GM23338 (cell line): ENCODE results near the gene CIC. TPM values are rescaled to one million over a fixed set of nuclear protein-coding genes. Genes with fewer than 3 reads are reported as not detected.

ENCODE experiments used
- ATAC-seq: fragments of 200-7000 bp; cut with Tn5 transposase; 3 replicates; pipeline ENCODE4 v1.9.1; 2020
- DNase-seq: peaks from one replicate; pipeline ENCODE4 v3.0.0-alpha.2; 2015; ENCODE audit warnings: low spot score
- H2AFZ ChIP-seq: fragments of 200-600 bp; sonication (generic); 2 replicates; pipeline ENCODE4 v1.8.0; 2016; ENCODE audit warnings: antibody characterized with exemption, mild to moderate bottlenecking, moderate library complexity
- H3F3A ChIP-seq: fragments of 200-600 bp; sonication (generic); replicated peaks from 2 replicates; pipeline ENCODE4 v1.8.0; 2017; ENCODE audit warnings: antibody characterized with exemption, mixed run types, low read depth
- H3K27ac ChIP-seq: fragments of 200-600 bp; sonication (generic); 2 replicates; pipeline ENCODE4 v1.6.1; 2016; ENCODE audit warnings: low read depth
- H3K27me3 ChIP-seq: fragments of 200-600 bp; sonication (generic); 2 replicates; pipeline ENCODE4 v1.8.0; 2016; ENCODE audit warnings: mild to moderate bottlenecking, mixed run types, moderate library complexity; ENCODE audit not compliant: insufficient read depth
- H3K36me3 ChIP-seq: fragments of 200-600 bp; sonication (generic); 2 replicates; pipeline ENCODE4 v1.8.0; 2016; ENCODE audit warnings: mild to moderate bottlenecking; ENCODE audit not compliant: insufficient read depth
- H3K4me1 ChIP-seq: fragments of 200-600 bp; sonication (generic); 2 replicates; pipeline ENCODE4 v1.8.0; 2016; ENCODE audit warnings: mild to moderate bottlenecking, moderate library complexity; ENCODE audit not compliant: insufficient read depth
- H3K4me2 ChIP-seq: fragments of 200-600 bp; sonication (generic); 2 replicates; pipeline ENCODE4 v1.7.1; 2017; ENCODE audit warnings: mixed run types
- H3K4me3 ChIP-seq: fragments of 200-600 bp; sonication (generic); 2 replicates; pipeline ENCODE4 v1.6.1; 2016; ENCODE audit warnings: mixed run types
- H3K79me2 ChIP-seq: fragments of 200-600 bp; sonication (generic); replicated peaks from 2 replicates; pipeline ENCODE4 v1.8.0; 2017; ENCODE audit warnings: mild to moderate bottlenecking; ENCODE audit not compliant: insufficient read depth
- H3K9me2 ChIP-seq: fragments of 200-600 bp; sonication (generic); 2 replicates; pipeline ENCODE4 v1.8.0; 2017; ENCODE audit not compliant: insufficient read depth
- H4K20me1 ChIP-seq: fragments of 200-600 bp; sonication (generic); replicated peaks from 2 replicates; pipeline ENCODE4 v1.8.0; 2017; ENCODE audit warnings: mild to moderate bottlenecking; ENCODE audit not compliant: insufficient read depth
- H3K27ac Mint-ChIP-seq: 2 replicates; pipeline ENCODE4 v1.8.0; 2020; ENCODE audit warnings: inconsistent platforms, mild to moderate bottlenecking, moderate library complexity, mixed read lengths
- H3K27me3 Mint-ChIP-seq: 3 replicates; pipeline ENCODE4 v1.8.0; 2022; ENCODE audit warnings: low read depth, mild to moderate bottlenecking, moderate library complexity, mixed read lengths, inconsistent platforms; ENCODE audit not compliant: insufficient read depth, poor library complexity
- H3K36me3 Mint-ChIP-seq: 3 replicates; pipeline ENCODE4 v1.8.0; 2021; ENCODE audit warnings: low read depth, mild to moderate bottlenecking, inconsistent platforms, moderate library complexity, mixed read lengths
- H3K4me1 Mint-ChIP-seq: 3 replicates; pipeline ENCODE4 v1.8.0; 2020; ENCODE audit warnings: mild to moderate bottlenecking, inconsistent platforms, mixed read lengths
- H3K4me3 Mint-ChIP-seq: 3 replicates; pipeline ENCODE4 v1.8.0; 2021; ENCODE audit warnings: moderate library complexity, mild to moderate bottlenecking, inconsistent platforms, mixed read lengths
- H3K9me3 Mint-ChIP-seq: 3 replicates; pipeline ENCODE4 v1.8.0; 2020; ENCODE audit warnings: moderate library complexity, mild to moderate bottlenecking, inconsistent platforms, mixed read lengths
- CREB1 ChIP-seq: fragments of 250-450 bp; sonication (Bioruptor Pico); IDR thresholded peaks from 2 replicates; pipeline ENCODE4 v1.5.0; 2020; ENCODE audit warnings: low read depth, mild to moderate bottlenecking, moderate library complexity
- EZH2 ChIP-seq: fragments of 200-600 bp; sonication (generic); IDR thresholded peaks from one replicate; pipeline ENCODE4 v1.8.0; 2017; ENCODE audit warnings: antibody characterized with exemption, mild to moderate bottlenecking, low read depth; ENCODE audit not compliant: unreplicated experiment
- EZH2phosphoT487 ChIP-seq: fragments of 200-600 bp; sonication (generic); IDR thresholded peaks from one replicate; pipeline ENCODE4 v1.8.1; 2018; ENCODE audit warnings: antibody characterized with exemption; ENCODE audit not compliant: unreplicated experiment
- JUNB ChIP-seq: IDR thresholded peaks from one replicate; pipeline ENCODE4 v1.6.1; 2016; ENCODE audit warnings: antibody characterized with exemption; ENCODE audit not compliant: unreplicated experiment
- NANOG ChIP-seq: IDR thresholded peaks from 2 replicates; pipeline ENCODE4 v1.6.1; 2016; ENCODE audit warnings: antibody characterized with exemption, borderline replicate concordance
- POLR2AphosphoS5 ChIP-seq: IDR thresholded peaks from 2 replicates; pipeline ENCODE4 v1.6.1; 2016; ENCODE audit warnings: antibody characterized with exemption, low read depth
- REST ChIP-seq: IDR thresholded peaks from one replicate; pipeline ENCODE4 v1.6.1; 2018; ENCODE audit warnings: antibody characterized with exemption; ENCODE audit not compliant: unreplicated experiment
- STAT1 ChIP-seq: IDR thresholded peaks from one replicate; pipeline ENCODE4 v1.6.1; 2016; ENCODE audit warnings: antibody characterized with exemption; ENCODE audit not compliant: unreplicated experiment
- ZNF114 ChIP-seq: fragments of 250-450 bp; sonication (Bioruptor Pico); IDR thresholded peaks from 2 replicates; pipeline ENCODE4 v1.5.0; 2020; ENCODE audit warnings: mild to moderate bottlenecking, moderate library complexity
- ZNF331 ChIP-seq: fragments of 250-450 bp; sonication (Bioruptor Pico); IDR thresholded peaks from 2 replicates; pipeline ENCODE4 v1.5.0; 2020; ENCODE audit warnings: low read depth, mild to moderate bottlenecking, moderate library complexity
- ZNF462 ChIP-seq: fragments of 250-450 bp; sonication (Bioruptor Pico); IDR thresholded peaks from 2 replicates; pipeline ENCODE4 v1.5.0; 2020; ENCODE audit warnings: mild to moderate bottlenecking, moderate library complexity
- polyA plus RNA-seq: library from polyadenylated mRNA; unstranded; fragments of >200 nt; fragmentation: Nextera tagmentation; extraction: Ambion mirVana; gene quantifications from 2 replicates; pipeline ENCODE4 v1.2.1, GENCODE V29; 2016
- total RNA-seq: library from RNA; depleted of rRNA; stranded (reverse); fragments of >200 nt; shearing (Covaris generic); gene quantifications from 2 replicates; pipeline ENCODE4 v1.2.3, GENCODE V29; 2014
- TF ChIP-seq, protein P1 (sequence below), 2 experiments: fragments of 200-600 bp in 1 of 2; sonication (generic) in 1 of 2; conservative IDR thresholded peaks; 2 replicates each; pipeline versions ENCODE4 v1.5.1 to v1.6.1; 2016 to 2017; ENCODE audit warnings: antibody characterized with exemption in 2 of 2, low read depth in 2 of 2, mild to moderate bottlenecking in 2 of 2, moderate library complexity in 1 of 2
- TF ChIP-seq, protein P2 (sequence below): IDR thresholded peaks from 2 replicates; pipeline ENCODE4 v1.6.1; 2016; ENCODE audit warnings: antibody characterized with exemption

The CIC gene
- total and polyA plus RNA-seq, 2 experiments from 2014 or later: 13.2 to 42.0 TPM

DNA sequence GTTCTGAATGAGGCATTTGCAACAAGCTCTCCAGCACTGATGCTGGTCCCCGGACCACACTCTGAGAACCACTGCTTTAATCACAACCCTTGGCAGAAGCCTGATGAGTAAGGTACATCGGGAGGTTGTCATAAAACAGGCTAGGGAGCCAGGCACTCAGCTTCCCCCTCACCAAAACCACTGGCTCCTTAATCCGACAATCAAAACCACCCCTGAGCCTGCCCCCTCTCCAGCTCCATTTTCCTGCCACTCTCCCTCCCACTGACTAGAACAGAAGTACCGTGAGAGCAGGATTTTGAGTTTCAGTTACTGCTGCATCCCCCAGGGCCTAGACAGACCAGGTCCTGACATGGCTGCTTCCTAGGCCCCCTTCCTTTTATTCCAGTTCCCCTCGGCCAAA, 33.9 kb upstream of the CIC start:
- peaks cover 17% of the 10 kb centered on the region for H3K27me3 Mint-ChIP-seq
- H3K9me2 ChIP-seq: no peaks in the 10 kb centered on the region
- no peak overlapping the region for H3K27ac ChIP-seq
- H3K36me3 ChIP-seq: no peaks in the 10 kb centered on the region; the same call in 1 of the 2 replicates
- DNase-seq: no peak
- no peak overlapping the region for H3K4me3 Mint-ChIP-seq
- H3K4me2 ChIP-seq: no peak overlapping the region
- no peak overlapping the region for H2AFZ ChIP-seq
- peaks cover 23% of the 10 kb centered on the region; the same call in 1 of the 2 replicates for H3F3A ChIP-seq
- peaks cover 73% of the 10 kb centered on the region for H3K36me3 Mint-ChIP-seq
- H3K4me3 ChIP-seq: no peak overlapping the region
- H3K27ac Mint-ChIP-seq: no peak overlapping the region
- peaks cover 25% of the 10 kb centered on the region; the same call in 1 of the 2 replicates for H4K20me1 ChIP-seq
- H3K4me1 Mint-ChIP-seq: no peaks in the 10 kb centered on the region; the same call in 2 of the 3 replicates
- no peaks in the 10 kb centered on the region for H3K4me1 ChIP-seq
- H3K27me3 ChIP-seq: no peaks in the 10 kb centered on the region
- no peaks in the 10 kb centered on the region; the same call in 2 of the 3 replicates for H3K9me3 Mint-ChIP-seq
- peaks cover 2% of the 10 kb centered on the region; the same call in 1 of the 2 replicates for H3K79me2 ChIP-seq
- ATAC-seq: no peak
- TF ChIP-seq POLR2AphosphoS5 (no peak), CREB1 (CRISPR knock-in tag) (no peak), ZNF331 (no peak), REST (no peak), STAT1 (no peak), EZH2phosphoT487 (no peak), ZNF462 (CRISPR knock-in tag) (no peak), EZH2 (no peak), ZNF114 (CRISPR knock-in tag) (no peak), JUNB (no peak), NANOG (no peak)
- TF ChIP-seq, protein P1, sequence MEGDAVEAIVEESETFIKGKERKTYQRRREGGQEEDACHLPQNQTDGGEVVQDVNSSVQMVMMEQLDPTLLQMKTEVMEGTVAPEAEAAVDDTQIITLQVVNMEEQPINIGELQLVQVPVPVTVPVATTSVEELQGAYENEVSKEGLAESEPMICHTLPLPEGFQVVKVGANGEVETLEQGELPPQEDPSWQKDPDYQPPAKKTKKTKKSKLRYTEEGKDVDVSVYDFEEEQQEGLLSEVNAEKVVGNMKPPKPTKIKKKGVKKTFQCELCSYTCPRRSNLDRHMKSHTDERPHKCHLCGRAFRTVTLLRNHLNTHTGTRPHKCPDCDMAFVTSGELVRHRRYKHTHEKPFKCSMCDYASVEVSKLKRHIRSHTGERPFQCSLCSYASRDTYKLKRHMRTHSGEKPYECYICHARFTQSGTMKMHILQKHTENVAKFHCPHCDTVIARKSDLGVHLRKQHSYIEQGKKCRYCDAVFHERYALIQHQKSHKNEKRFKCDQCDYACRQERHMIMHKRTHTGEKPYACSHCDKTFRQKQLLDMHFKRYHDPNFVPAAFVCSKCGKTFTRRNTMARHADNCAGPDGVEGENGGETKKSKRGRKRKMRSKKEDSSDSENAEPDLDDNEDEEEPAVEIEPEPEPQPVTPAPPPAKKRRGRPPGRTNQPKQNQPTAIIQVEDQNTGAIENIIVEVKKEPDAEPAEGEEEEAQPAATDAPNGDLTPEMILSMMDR (conservative IDR thresholded peaks at IDR 0.05; ENCODE audit: low read depth in 2 of 2): no peak
- TF ChIP-seq, protein P2, sequence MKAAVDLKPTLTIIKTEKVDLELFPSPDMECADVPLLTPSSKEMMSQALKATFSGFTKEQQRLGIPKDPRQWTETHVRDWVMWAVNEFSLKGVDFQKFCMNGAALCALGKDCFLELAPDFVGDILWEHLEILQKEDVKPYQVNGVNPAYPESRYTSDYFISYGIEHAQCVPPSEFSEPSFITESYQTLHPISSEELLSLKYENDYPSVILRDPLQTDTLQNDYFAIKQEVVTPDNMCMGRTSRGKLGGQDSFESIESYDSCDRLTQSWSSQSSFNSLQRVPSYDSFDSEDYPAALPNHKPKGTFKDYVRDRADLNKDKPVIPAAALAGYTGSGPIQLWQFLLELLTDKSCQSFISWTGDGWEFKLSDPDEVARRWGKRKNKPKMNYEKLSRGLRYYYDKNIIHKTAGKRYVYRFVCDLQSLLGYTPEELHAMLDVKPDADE: no peak
